GM21529 (cell line): ENCODE results near the gene NANS.
"Not testable (repeated sequence)": the region's sequence is repeated elsewhere in the genome, so short reads cannot be mapped to it uniquely, and the experiment has no call there.

Experiments used
- ATAC-seq: cut with Tn5 transposase; IDR thresholded peaks from one replicate; pipeline ENCODE4 v1.9.1; 2021; ENCODE audit not compliant: unreplicated experiment

Gene NANS

DNA sequence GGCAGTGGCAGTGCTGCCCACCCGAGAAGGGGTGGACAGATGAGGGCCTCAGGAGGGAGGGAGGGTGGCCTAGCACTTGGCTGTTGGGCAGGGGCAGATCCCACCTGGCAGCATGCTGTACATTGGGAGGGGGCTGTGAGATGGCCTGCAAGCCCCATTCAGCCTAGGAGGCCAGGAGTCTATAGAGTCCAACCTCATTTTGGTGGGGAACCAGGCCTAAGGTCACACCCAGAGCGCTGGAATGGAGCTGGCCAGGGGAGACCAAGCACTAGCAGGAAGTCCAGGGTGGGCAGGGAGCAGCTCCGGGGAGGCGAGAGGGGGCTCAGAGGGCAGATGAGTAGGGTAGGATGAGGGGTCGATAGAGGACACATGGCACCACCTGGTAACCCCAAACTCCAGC lies 39.6 kb downstream of the NANS start:
- no peak for ATAC-seq

GRCh38 chr9:98097836-98098235 lies 41.3 kb downstream of the NANS start:
- no peak for ATAC-seq

DNA sequence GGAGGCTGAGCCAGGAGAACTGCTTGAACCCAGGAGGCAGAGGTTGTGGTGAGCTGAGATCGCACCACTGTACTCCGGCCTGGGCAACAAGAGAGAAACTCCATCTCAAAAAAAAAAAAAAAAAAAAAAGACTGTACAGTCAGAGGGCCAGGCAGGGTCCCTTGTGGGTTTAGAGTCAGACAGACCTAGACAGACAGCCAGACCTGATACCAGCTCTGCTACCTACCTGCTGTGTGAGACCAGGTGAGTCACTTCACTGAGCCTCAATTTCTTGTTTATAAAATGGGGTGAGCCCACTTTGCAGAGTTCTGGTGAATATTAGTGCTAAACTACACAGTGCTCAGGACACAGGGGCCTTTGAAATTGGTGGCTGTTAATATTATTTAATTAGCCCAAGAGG lies 42.8 kb downstream of the NANS start:
- no peak for ATAC-seq

DNA sequence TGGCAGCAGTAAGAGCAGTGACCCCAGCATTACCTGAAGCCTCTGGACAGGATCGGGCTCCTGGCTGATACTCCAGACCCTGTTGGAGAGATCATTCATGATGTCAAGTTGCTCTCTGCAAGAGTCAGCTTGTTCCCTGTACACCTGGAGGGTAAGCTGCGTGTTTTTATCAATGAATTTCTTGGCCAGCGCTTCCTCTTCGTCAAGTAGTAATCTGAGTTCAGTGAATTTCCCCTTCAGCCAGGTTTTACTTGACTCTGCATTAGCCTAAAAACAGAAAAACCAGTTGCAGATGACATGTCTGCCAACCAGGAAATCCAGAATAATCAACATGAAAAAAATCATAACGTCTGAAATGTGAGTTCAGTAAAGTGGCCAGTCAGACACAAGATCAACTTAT lies 43.4 kb downstream of the NANS start:
- no peak for ATAC-seq

- ATAC-seq = no peak
These were observed 43.9 kb downstream of the NANS start for GRCh38 chr9:98100456-98100855.

- peak; percentile 2 for ATAC-seq
These were observed 44.9 kb downstream of the NANS start for GRCh38 chr9:98101416-98101815.

- peak; percentile 99 for ATAC-seq
These were observed 45.3 kb downstream of the NANS start for GRCh38 chr9:98101868-98102273.

DNA sequence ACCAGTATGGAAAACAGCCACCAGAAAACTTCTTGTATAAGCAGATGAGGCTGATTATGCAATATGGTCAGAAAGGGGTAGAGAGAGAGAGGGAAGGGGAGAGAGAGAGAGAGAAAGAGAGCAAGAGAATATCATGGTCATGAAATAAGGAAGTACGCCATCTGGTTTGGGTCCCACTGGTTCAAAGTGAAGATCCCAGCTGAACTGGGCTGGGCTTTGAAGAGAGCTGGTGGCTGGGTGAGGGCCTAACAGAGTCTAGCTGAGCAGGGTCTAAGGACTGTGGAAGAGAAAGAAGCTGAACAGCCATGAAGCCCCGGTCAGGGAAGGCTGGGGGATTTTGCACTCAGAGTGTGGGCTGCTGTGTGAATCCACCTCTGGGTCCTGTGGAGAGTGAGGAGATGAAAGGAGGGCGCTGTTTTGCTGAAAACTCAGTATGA lies 47.9 kb downstream of the NANS start:
- ATAC-seq = no peak

GRCh38 chr9:98105006-98105405 lies 48.5 kb downstream of the NANS start:
- ATAC-seq = no peak

- ATAC-seq = no peak
These were observed 51.4 kb downstream of the NANS start for GRCh38 chr9:98107926-98108325.

- peak; percentile 80 for ATAC-seq
These were observed 52.0 kb downstream of the NANS start for GRCh38 chr9:98108531-98109031.

- ATAC-seq = no peak
These were observed 52.5 kb downstream of the NANS start for GRCh38 chr9:98109052-98109451.

- ATAC-seq = not testable (repeated sequence)
These were observed 60.6 kb downstream of the NANS start for GRCh38 chr9:98117097-98117496.

GRCh38 chr9:98117984-98118639 lies 61.6 kb downstream of the NANS start:
- peak; percentile 52 for ATAC-seq

DNA sequence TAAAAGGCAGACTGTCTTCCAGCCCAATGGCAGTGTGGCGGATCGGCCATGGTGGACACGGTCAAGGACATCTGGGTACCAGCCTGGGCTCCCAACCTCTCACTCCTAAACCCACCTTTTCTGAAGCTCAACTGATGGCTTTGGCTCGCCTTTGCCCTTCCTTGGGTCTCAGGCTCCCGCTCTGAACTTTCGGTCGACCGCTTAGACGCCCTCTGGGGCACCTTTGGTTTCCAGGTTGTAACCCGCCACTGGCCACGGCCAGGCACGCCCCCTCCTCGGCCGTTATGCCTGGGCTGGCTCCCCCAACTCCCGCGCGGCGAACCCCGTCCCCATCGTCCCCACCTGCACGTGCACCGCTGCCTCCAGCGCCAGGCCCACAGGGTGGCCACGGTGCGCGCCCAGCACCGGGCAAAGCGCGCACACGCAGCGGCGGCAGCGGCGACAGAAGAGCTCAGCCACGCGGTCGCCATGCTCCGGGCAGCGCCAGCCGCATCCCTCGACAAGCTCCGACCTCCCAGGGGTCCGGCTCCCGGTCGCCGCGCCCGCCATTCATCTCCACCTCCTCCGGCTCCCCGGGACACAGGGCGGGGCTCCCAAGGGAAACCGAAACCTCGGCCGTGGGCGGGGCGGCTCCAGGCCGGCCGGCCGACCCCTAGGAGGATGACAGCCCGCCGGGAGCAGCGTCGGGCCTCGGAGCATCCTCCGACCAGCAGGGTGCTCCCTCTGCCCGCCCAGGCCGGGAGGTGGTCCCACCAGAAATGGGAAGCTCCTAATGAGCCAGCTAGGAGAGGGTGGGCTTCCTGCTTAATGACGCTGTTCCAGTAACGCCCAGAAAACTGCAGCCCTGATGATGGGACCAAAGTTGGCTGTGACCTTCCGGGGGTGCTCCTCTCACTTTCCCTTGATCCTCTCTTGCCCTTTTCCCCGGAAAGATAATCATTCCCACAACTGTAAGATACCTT lies 62.4 kb downstream of the NANS start, which contains the start of gene TRIM14:
TSS of gene TRIM14 (minus strand) at position 583 of the 962 bp plus-strand sequence. CDS start at position 549, 34 bp downstream.
- ATAC-seq = peak; percentile 72

DNA sequence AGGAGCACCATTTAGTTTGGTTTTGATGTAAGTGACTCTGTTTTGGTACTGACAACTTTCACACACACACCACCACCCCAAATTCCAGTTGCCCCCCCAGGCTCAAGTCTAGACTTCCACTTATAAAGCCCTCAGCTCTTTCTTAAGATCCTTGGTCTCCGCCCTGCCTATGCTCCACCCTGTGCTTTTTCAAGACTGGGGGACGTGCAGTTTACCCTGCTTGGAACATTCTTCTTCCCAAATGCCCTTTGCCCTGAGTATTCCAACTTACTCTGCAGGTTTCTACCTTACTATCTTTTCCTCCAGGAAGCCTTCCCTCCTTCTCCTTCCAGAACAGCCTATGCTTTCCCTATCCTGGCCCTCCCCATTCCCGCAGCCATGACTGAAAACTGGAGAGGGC lies 63.9 kb downstream of the NANS start:
- no peak for ATAC-seq

GRCh38 chr9:98121058-98121457 lies 64.5 kb downstream of the NANS start:
- no peak for ATAC-seq

DNA sequence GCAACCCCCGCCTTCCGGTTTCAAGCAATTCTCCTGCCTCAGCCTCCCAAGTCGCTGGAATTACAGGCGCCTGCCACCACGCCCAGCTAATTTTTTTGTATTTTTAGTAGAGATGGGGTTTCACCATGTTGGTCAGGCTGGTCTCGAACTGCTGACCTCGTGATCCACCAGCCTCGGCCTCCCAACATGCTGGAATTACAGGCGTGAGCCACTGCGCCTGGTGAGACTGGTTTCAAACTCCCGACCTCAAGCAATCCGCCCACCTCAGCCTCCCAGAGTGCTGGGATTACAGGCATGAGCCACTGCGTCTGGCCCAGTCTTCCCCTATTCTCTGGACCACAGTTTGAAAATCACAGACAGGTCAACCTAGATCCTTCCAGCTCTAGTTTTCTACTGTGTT lies 67.6 kb downstream of the NANS start:
- ATAC-seq = not testable (repeated sequence)

DNA sequence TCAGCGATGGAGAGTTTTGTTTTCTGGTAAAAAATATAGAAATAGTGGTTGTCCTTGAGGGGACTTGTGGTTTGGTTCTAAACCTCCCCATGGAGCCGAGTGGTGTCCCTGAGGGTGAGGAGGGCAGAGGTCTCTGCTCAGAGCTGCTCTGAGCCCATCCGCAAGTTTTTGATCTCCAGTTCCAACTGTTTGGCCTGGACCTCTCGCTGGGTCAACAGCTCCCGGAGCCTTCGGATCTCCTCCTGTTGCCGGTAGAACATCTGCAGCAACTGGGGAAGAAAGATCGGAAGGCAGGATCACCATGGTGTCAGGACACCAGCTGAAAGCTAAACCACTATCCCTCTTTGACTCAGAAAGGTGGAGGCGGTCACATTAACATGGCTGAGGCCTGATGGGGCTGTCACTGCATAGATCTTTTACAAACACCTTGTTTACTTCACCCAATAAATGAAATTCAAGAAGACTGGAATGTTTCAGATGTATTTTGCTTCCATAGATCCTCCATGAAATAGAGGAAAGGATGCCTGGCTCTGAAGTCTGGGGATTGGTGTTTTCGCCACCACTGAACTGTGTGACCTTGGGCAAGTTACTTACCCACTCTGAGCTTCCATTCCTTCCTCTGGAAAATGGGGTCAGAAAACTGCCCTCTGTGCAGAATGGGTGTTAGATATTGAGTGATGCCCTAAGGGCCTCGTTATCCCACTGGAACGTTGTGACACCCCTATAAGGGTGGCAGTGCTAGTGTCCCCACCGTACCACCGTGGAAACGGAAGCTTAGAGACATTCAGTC lies 68.3 kb downstream of the NANS start:
- ATAC-seq = no peak

GRCh38 chr9:98127226-98127625 lies 70.7 kb downstream of the NANS start:
- ATAC-seq = no peak

GRCh38 chr9:98128316-98128715 lies 71.8 kb downstream of the NANS start:
- ATAC-seq = no peak
